Astrocyte of the spinal cord (primary cell): ENCODE data around the gene AKNAD1.
A peak's percentile ranks its signal among the peaks of the same experiment; 100 is the strongest.

Experiments used
- DNase-seq: peaks from one replicate; pipeline ENCODE4 v3.0.0; 2011; ENCODE audit warnings: low read depth, low spot score
- H3K4me3 ChIP-seq: 2 replicates; pipeline ENCODE4 v1.5.1; 2011; ENCODE audit warnings: low read depth, mild to moderate bottlenecking, low read length, moderate library complexity
- in situ Hi-C: cut with HindIII; loops from 2 replicates; pipeline ENCODE4 v1.10.0; 2017; ENCODE audit warnings: low sequenced_read_pairs
- TF ChIP-seq, protein P1 (sequence below): IDR thresholded peaks from 2 replicates; pipeline ENCODE4 v1.5.1; 2012; ENCODE audit warnings: low read depth, mild to moderate bottlenecking, low read length, inconsistent platforms

The AKNAD1 gene

DNA sequence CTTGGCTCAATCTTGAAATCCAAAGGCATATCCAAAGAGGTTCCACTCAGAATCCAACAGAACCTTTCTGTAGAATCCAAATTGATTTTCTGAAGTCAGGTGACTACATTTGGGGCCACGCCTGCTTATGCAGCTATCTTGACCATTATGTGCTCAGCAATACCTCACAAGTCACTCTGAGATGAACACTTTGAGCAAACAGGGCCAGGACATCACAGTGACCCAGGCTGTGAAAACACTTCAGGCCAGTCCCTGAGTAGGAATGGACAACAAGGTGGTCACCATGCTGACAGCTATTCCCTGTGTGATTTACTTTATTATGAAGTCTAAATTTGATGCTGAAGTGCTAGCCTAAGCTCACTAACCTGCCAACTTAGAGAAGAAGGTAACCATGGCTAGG is at the start of gene AKNAD1:
Gene AKNAD1 (minus strand): TSS at position 101 of the 400 bp plus-strand sequence. CDS start 4,430 bp downstream, outside the sequence.
- in situ Hi-C loops: no loop called here
- DNase-seq: no peak
- TF ChIP-seq, protein P1, sequence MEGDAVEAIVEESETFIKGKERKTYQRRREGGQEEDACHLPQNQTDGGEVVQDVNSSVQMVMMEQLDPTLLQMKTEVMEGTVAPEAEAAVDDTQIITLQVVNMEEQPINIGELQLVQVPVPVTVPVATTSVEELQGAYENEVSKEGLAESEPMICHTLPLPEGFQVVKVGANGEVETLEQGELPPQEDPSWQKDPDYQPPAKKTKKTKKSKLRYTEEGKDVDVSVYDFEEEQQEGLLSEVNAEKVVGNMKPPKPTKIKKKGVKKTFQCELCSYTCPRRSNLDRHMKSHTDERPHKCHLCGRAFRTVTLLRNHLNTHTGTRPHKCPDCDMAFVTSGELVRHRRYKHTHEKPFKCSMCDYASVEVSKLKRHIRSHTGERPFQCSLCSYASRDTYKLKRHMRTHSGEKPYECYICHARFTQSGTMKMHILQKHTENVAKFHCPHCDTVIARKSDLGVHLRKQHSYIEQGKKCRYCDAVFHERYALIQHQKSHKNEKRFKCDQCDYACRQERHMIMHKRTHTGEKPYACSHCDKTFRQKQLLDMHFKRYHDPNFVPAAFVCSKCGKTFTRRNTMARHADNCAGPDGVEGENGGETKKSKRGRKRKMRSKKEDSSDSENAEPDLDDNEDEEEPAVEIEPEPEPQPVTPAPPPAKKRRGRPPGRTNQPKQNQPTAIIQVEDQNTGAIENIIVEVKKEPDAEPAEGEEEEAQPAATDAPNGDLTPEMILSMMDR: no peak
- H3K4me3 ChIP-seq: no peak within 1 kb of the TSS

- no peak for DNase-seq
- TF ChIP-seq, protein P1: no peak
- no peak overlapping the region for H3K4me3 ChIP-seq
- in situ Hi-C loops: no loop called here
These were observed 44.2 kb upstream of the AKNAD1 start for GRCh38 chr1:108901106-108901505.

- in situ Hi-C loops: no loop called here
- TF ChIP-seq, protein P1: peak; percentile 64
- no peak overlapping the region for H3K4me3 ChIP-seq
- DNase-seq: peak; percentile 73
These were observed 41.2 kb upstream of the AKNAD1 start for GRCh38 chr1:108897865-108898720.

- H3K4me3 ChIP-seq: no peak overlapping the region
- TF ChIP-seq, protein P1: no peak
- in situ Hi-C loops: no loop called here
- DNase-seq: peak; percentile 27
These were observed 39.6 kb upstream of the AKNAD1 start for GRCh38 chr1:108896146-108897145.

GRCh38 chr1:108893141-108893530 is 36.2 kb upstream of the AKNAD1 start:
- in situ Hi-C loops: no loop called here
- no peak overlapping the region for H3K4me3 ChIP-seq
- TF ChIP-seq, protein P1: no peak
- no peak for DNase-seq

GRCh38 chr1:108892356-108893140 is 35.7 kb upstream of the AKNAD1 start:
- H3K4me3 ChIP-seq: no peak overlapping the region
- TF ChIP-seq, protein P1: no peak
- peak; percentile 31 for DNase-seq
- in situ Hi-C loops: no loop called here
